H9 (cell line): Measurements from ENCODE around the gene CTCF. TPM values are rescaled to one million over a fixed set of nuclear protein-coding genes. Genes with fewer than 3 reads are reported as not detected.

Experiments used
- DNase-seq: peaks from one replicate; pipeline ENCODE4 v3.0.0-alpha.2; 2017
- H2AFZ ChIP-seq: one replicate; pipeline ENCODE4 v1.6.1; 2013; ENCODE audit warnings: mild to moderate bottlenecking, low read length, control low read depth, moderate library complexity
- H2AK5ac ChIP-seq: 2 replicates; pipeline ENCODE4 v1.6.1; 2013; ENCODE audit warnings: low read length, control low read depth, mixed read lengths; ENCODE audit not compliant: insufficient read length
- H2BK120ac ChIP-seq: one replicate; pipeline ENCODE4 v1.6.1; 2013; ENCODE audit warnings: low read depth, mild to moderate bottlenecking, low read length, control low read depth, inconsistent platforms; ENCODE audit not compliant: poor library complexity, severe bottlenecking
- H2BK12ac ChIP-seq: 2 replicates; pipeline ENCODE4 v1.6.1; 2013; ENCODE audit warnings: low read length, control low read depth, mixed read lengths, low read depth; ENCODE audit not compliant: insufficient read length
- H2BK15ac ChIP-seq: 2 replicates; pipeline ENCODE4 v1.6.1; 2013; ENCODE audit warnings: low read depth, low read length, control low read depth
- H2BK20ac ChIP-seq: one replicate; pipeline ENCODE4 v1.6.1; 2013; ENCODE audit warnings: low read depth, mild to moderate bottlenecking, low read length, control low read depth, inconsistent platforms; ENCODE audit not compliant: poor library complexity, severe bottlenecking
- H2BK5ac ChIP-seq: 2 replicates; pipeline ENCODE4 v1.6.1; 2013; ENCODE audit warnings: low read length, control low read depth, mixed read lengths; ENCODE audit not compliant: insufficient read length
- H3K14ac ChIP-seq: 2 replicates; pipeline ENCODE4 v1.6.1; 2013; ENCODE audit warnings: low read length, control low read depth; ENCODE audit not compliant: insufficient read depth
- H3K18ac ChIP-seq: 2 replicates; pipeline ENCODE4 v1.6.1; 2013; ENCODE audit warnings: low read depth, mild to moderate bottlenecking, mixed read lengths, low read length, control low read depth; ENCODE audit not compliant: insufficient read length
- H3K23ac ChIP-seq: 2 replicates; pipeline ENCODE4 v1.6.1; 2013; ENCODE audit warnings: low read length, control low read depth, mixed read lengths, low read depth; ENCODE audit not compliant: insufficient read length
- H3K23me2 ChIP-seq: 2 replicates; pipeline ENCODE4 v1.6.1; 2013; ENCODE audit warnings: low read depth, mild to moderate bottlenecking, mixed read lengths, low read length, control low read depth; ENCODE audit not compliant: insufficient read length, poor library complexity, severe bottlenecking
- H3K27ac ChIP-seq: 2 replicates; pipeline ENCODE4 v1.5.1; 2013; ENCODE audit warnings: low read length, control low read depth, mixed read lengths, low read depth; ENCODE audit not compliant: insufficient read length
- H3K27me3 ChIP-seq: 2 replicates; pipeline ENCODE4 v1.6.1; 2013; ENCODE audit warnings: low read length, control low read depth, inconsistent platforms; ENCODE audit not compliant: insufficient read depth
- H3K4ac ChIP-seq: 2 replicates; pipeline ENCODE4 v1.6.1; 2013; ENCODE audit warnings: low read depth, mild to moderate bottlenecking, control low read depth, inconsistent platforms, low read length, moderate library complexity
- H3K4me1 ChIP-seq: 2 replicates; pipeline ENCODE4 v1.6.1; 2013; ENCODE audit warnings: low read length, control low read depth, inconsistent platforms; ENCODE audit not compliant: insufficient read depth
- H3K4me2 ChIP-seq: 2 replicates; pipeline ENCODE4 v1.6.1; 2013; ENCODE audit warnings: low read length, control low read depth, mixed read lengths; ENCODE audit not compliant: insufficient read length, insufficient read depth
- H3K56ac ChIP-seq: 2 replicates; pipeline ENCODE4 v1.6.1; 2013; ENCODE audit warnings: low read depth, mild to moderate bottlenecking, mixed read lengths, low read length, control low read depth; ENCODE audit not compliant: insufficient read length
- H3K79me1 ChIP-seq: 2 replicates; pipeline ENCODE4 v1.6.1; 2013; ENCODE audit warnings: low read depth, mild to moderate bottlenecking, moderate library complexity, low read length, control low read depth, inconsistent platforms; ENCODE audit not compliant: insufficient read depth, poor library complexity, severe bottlenecking
- H3K79me2 ChIP-seq: 2 replicates; pipeline ENCODE4 v1.6.1; 2013; ENCODE audit warnings: low read length, control low read depth, inconsistent platforms; ENCODE audit not compliant: insufficient read depth
- H3K9ac ChIP-seq: 2 replicates; pipeline ENCODE4 v1.6.1; 2013; ENCODE audit warnings: low read length, control low read depth, mixed read lengths; ENCODE audit not compliant: insufficient read length; ENCODE audit errors: extremely low read depth
- H3K9me3 ChIP-seq: one replicate; pipeline ENCODE4 v1.6.1; 2013; ENCODE audit warnings: low read depth, low read length, inconsistent platforms; ENCODE audit not compliant: control insufficient read depth
- H3T11ph ChIP-seq: one replicate; pipeline ENCODE4 v1.6.1; 2013; ENCODE audit warnings: mild to moderate bottlenecking, low read length, control low read depth, inconsistent platforms
- H4K20me1 ChIP-seq: one replicate; pipeline ENCODE4 v1.6.1; 2013; ENCODE audit not compliant: control insufficient read depth, insufficient read length, insufficient read depth
- H4K5ac ChIP-seq: 2 replicates; pipeline ENCODE4 v1.6.1; 2013; ENCODE audit warnings: low read depth, mild to moderate bottlenecking, mixed read lengths, low read length, control low read depth; ENCODE audit not compliant: insufficient read length
- H4K8ac ChIP-seq: replicated peaks from 2 replicates; pipeline ENCODE4 v1.6.1; 2013; ENCODE audit warnings: low read length, control low read depth, mixed read lengths, low read depth; ENCODE audit not compliant: insufficient read length
- H4K91ac ChIP-seq: 2 replicates; pipeline ENCODE4 v1.6.1; 2013; ENCODE audit warnings: low read depth, mild to moderate bottlenecking, moderate library complexity, mixed read lengths, low read length, control low read depth; ENCODE audit not compliant: insufficient read length
- H3K27ac Mint-ChIP-seq, 3 experiments: 2 replicates in 2 of 3; 3 replicates in 1 of 3; pipeline ENCODE4 v1.8.0; 2020 to 2021; ENCODE audit warnings: mixed read lengths in 3 of 3, mild to moderate bottlenecking in 1 of 3, moderate library complexity in 1 of 3
- H3K27me3 Mint-ChIP-seq: 2 replicates; pipeline ENCODE4 v1.8.0; 2021; ENCODE audit warnings: low read depth, mild to moderate bottlenecking, moderate library complexity, mixed read lengths
- H3K36me3 Mint-ChIP-seq, 3 experiments: 2 replicates in 2 of 3; 3 replicates in 1 of 3; pipeline ENCODE4 v1.8.0; 2020 to 2021; ENCODE audit warnings: low read depth in 3 of 3, mixed read lengths in 3 of 3; ENCODE audit not compliant: insufficient read depth in 1 of 3
- H3K4me1 Mint-ChIP-seq, 2 experiments: 2 replicates each; pipeline ENCODE4 v1.8.0; 2020; ENCODE audit warnings: mixed read lengths in 2 of 2
- H3K4me3 Mint-ChIP-seq, 2 experiments: 2 replicates in 1 of 2; 3 replicates in 1 of 2; pipeline ENCODE4 v1.8.0; 2020 to 2021; ENCODE audit warnings: mild to moderate bottlenecking in 2 of 2, mixed read lengths in 2 of 2, moderate library complexity in 1 of 2
- H3K9me3 Mint-ChIP-seq, 2 experiments: 2 replicates in 1 of 2; 3 replicates in 1 of 2; pipeline ENCODE4 v1.8.0; 2020; ENCODE audit warnings: mild to moderate bottlenecking in 2 of 2, mixed read lengths in 2 of 2, moderate library complexity in 1 of 2
- CTCF ChIP-seq: fragments of 200-600 bp; sonication (generic); conservative IDR thresholded peaks from 3 replicates; pipeline ENCODE4 v1.8.0; 2021; ENCODE audit warnings: antibody characterized with exemption, mild to moderate bottlenecking
- WGBS: extraction: QIAGEN DNeasy Blood & Tissue Kit; methylation state at CpG from one replicate; pipeline ENCODE4 v1.1.7; 2013; ENCODE audit warnings: missing lambda C conversion rate, low lambda C conversion rate, mixed read lengths; ENCODE audit not compliant: insufficient read length; ENCODE audit errors: extremely low coverage; 5-methylcytosine and 5-hydroxymethylcytosine counted together
- total RNA-seq: library from RNA; stranded (reverse); gene quantifications from 2 replicates; pipeline ENCODE4 v1.2.1, GENCODE V29; 2021

The CTCF gene
- total RNA-seq, 1 experiment from 2014 or later = 87.3 TPM

GRCh38 chr16:67531247-67531646 is 31.1 kb upstream of the CTCF start:
- no peak overlapping the region for H2BK15ac ChIP-seq
- no peak overlapping the region for H3T11ph ChIP-seq
- no peak overlapping the region for H3K27ac Mint-ChIP-seq
- no peak overlapping the region for H2BK20ac ChIP-seq
- no peak overlapping the region for H3K4me3 Mint-ChIP-seq
- H3K23me2 ChIP-seq = peaks cover 18% of the 10 kb centered on the region
- H3K18ac ChIP-seq = no peak overlapping the region
- no peak overlapping the region for H3K27ac ChIP-seq
- no peak overlapping the region for H4K8ac ChIP-seq
- no peaks in the 10 kb centered on the region for H3K79me1 ChIP-seq
- H3K4me1 Mint-ChIP-seq = peaks cover 5 to 11% of the 10 kb centered on the region in 2 experiments
- H3K9ac ChIP-seq = no peak overlapping the region
- H2BK12ac ChIP-seq = no peak overlapping the region
- no peak for DNase-seq
- no peaks in the 10 kb centered on the region for H3K9me3 ChIP-seq
- peaks cover 0 to 4% of the 10 kb centered on the region in 2 experiments; a peak in 1 of 5 replicates for H3K9me3 Mint-ChIP-seq
- H4K20me1 ChIP-seq = peaks cover under 1% of the 10 kb centered on the region
- no peak overlapping the region for H3K4me2 ChIP-seq
- H3K27me3 Mint-ChIP-seq = peaks cover 92% of the 10 kb centered on the region
- H2AFZ ChIP-seq = no peak overlapping the region
- no peak for TF ChIP-seq CTCF
- no peaks in the 10 kb centered on the region; the same call in 1 of the 2 replicates for H3K4me1 ChIP-seq
- H4K91ac ChIP-seq = no peak overlapping the region
- H3K36me3 Mint-ChIP-seq = no peaks in the 10 kb centered on the region
- no peaks in the 10 kb centered on the region for H3K79me2 ChIP-seq
- WGBS = no CpG with 5 or more reads among the region's 4 CpGs
- H3K27me3 ChIP-seq = peaks cover 68% of the 10 kb centered on the region; the same call in 1 of the 2 replicates
- H2BK5ac ChIP-seq = no peak overlapping the region
- H2AK5ac ChIP-seq = no peak overlapping the region
- no peak overlapping the region for H4K5ac ChIP-seq
- H2BK120ac ChIP-seq = no peak overlapping the region
- no peak overlapping the region for H3K56ac ChIP-seq
- H3K23ac ChIP-seq = no peak overlapping the region
- no peak overlapping the region for H3K4ac ChIP-seq
- H3K14ac ChIP-seq = no peak overlapping the region
